Epidermal melanocyte (primary cell): ENCODE measurements around the gene SLC49A3.
"Not testable (repeated sequence)": the region's sequence is repeated elsewhere in the genome, so short reads cannot be mapped to it uniquely, and the experiment has no call there.

Experiments
- DNase-seq: peaks from one replicate; pipeline ENCODE4 v3.0.0; 2011; ENCODE audit warnings: low spot score; ENCODE audit not compliant: insufficient read length

The SLC49A3 gene

DNA sequence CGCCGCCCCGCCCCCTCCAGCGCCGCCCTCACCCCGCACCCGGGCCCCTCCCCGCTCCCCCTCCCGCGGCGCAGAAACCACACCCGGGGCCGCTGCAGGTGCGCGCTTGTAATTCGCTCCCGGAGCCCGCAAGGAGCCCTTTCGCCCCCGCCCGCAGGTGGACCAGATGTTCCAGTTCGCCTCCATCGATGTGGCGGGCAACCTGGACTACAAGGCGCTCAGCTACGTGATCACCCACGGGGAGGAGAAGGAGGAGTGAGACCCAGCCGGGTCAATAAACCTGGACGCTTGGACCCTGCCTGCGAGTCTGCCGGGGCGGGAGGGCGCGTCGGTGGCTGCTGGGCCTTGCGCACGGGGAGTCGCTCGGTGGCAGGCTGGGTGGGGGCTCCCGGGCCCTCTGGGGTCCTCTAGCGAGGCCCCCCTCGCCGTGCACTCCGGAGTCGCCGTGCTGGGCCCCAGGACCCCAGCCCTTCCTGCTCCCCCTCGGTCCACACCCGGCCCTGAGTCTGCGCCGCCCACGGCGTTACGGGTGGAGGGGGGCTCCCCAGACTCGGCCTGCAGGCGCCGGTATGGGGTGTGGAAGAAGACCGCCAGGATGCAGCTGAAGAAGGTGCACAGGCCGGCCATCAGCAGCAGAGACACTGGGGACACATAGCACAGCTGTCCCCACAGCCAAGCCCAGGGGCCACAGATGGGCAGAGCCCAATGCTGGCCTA is 7.1 kb downstream of the SLC49A3 start:
- no peak for DNase-seq

GRCh38 chr4:680928-681645 is 7.9 kb downstream of the SLC49A3 start:
- peak; percentile 87 for DNase-seq

- no peak for DNase-seq
Observed at GRCh38 chr4:680551-680927, 8.4 kb downstream of the SLC49A3 start.

DNA sequence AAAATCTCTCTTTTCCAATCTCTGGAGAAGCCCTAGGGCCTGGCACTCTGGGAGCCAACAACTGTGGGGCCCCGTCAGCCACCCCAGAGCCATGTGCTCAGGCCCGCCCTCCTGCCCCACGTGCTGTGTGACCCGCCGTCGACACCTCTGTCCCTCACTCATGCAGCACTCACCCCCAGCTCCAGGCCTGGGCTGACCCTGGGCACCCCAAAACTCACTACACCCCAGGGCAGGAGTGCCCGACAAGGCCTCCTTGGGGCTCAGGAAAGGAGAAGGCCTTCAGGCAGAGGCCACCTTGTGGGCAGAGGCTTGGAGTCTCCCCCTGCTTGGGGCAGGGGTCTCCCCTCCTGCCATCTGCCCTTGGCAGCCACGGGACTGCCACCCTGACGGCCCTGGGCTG is 8.9 kb downstream of the SLC49A3 start:
- no peak for DNase-seq

DNA sequence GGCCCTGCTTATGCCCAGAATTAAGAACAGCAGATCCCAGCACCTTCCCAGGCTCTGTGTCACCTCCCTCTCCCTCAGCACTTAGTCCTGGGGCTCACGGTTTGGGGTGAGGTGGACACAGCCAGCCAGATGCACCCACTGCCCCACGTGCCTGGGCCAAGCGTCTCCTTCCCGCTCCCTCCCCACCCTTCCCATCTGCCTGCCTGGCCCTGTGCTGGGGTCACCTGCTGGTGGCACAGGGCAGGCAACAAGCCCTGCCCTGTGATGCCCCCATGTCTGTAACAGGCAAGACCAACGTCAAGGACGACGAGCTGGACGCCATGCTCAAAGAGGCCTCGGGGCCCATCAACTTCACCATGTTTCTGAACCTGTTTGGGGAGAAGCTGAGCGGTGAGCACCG is 9.3 kb downstream of the SLC49A3 start:
- no peak for DNase-seq

GRCh38 chr4:679104-679481 is 9.9 kb downstream of the SLC49A3 start:
- DNase-seq = no peak

DNA sequence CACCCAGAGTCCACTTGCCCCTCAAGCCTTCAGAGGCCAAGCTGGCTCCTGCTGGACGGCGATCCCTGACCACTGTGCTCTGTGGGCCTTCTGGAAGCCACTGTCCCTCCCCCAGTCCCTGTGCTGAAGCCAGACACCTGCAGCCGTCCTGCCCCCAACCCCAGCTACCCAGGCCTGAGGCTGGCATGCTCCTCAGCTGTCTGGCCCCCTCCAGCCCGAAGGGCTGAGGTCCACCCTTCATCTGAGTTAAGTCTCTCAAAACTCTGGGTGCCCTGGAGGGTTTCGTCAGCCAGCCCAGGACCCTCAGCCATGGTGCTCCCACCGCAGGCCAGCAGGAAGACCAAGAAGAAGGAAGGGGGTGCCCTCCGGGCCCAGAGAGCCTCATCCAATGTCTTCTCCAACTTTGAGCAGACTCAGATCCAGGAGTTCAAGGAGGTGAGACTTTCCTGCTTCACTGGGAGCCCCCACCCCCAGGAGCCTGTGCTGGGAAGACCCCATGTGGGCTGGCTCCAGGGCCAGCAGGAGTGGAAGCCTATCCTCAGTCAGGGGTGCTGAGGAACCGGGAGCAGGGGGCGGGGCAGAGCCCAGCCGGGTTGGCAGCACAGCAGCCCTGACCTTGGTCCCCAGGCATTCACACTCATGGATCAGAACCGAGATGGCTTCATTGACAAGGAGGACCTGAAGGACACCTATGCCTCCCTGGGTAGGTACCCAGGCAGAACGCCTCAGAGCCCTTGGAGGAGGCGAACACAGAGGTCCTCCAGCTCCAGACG is 10.4 kb downstream of the SLC49A3 start:
- DNase-seq = no peak

- no peak for DNase-seq
Observed at GRCh38 chr4:677431-678293, 11.3 kb downstream of the SLC49A3 start.

GRCh38 chr4:676871-677235 is 12.1 kb downstream of the SLC49A3 start:
- DNase-seq = no peak

DNA sequence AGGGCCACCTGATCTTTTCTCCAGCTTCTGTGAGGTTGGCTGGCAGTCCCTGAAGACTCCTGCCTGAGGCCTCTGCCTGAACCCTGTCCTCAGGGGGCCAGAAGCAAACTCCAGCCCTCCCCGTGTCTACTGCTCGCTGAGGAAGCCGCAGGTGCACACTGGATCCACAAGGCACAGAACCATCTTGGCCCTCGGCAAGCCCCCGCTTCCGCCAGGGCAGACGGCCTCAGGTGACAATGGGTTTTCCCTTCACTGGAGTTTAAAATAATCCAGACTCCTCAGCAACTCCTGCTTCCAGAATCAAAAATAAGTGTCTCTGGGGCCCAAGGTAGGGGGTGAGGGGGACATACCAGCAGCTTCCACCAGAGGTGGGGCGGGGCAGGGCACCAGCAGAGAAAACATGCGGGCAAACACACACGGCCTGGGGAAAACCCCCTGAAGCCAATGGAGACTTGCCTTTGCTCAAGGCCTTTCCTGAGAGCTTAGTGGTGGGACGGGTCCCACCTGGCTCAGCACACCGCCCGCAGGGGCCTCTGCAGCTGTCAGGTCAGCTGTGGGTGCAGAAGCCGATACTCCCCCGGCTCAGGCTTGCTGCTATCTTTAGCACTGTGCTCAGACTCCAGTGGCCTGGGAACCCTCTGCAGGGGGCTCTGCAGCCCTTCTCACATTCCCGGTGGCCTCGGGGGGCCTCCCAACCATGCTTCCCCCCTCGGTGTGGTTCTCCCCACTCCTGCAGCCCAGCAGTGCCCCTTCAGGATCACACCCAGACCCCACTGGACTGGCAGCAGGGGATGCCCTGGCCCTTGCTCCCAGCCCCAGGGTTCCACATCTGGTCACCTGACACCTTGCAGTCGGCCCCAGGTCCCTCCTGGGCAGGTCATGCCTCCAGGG is 12.7 kb downstream of the SLC49A3 start:
- no peak for DNase-seq

- no peak for DNase-seq
Observed at GRCh38 chr4:675036-675882, 13.7 kb downstream of the SLC49A3 start.

DNA sequence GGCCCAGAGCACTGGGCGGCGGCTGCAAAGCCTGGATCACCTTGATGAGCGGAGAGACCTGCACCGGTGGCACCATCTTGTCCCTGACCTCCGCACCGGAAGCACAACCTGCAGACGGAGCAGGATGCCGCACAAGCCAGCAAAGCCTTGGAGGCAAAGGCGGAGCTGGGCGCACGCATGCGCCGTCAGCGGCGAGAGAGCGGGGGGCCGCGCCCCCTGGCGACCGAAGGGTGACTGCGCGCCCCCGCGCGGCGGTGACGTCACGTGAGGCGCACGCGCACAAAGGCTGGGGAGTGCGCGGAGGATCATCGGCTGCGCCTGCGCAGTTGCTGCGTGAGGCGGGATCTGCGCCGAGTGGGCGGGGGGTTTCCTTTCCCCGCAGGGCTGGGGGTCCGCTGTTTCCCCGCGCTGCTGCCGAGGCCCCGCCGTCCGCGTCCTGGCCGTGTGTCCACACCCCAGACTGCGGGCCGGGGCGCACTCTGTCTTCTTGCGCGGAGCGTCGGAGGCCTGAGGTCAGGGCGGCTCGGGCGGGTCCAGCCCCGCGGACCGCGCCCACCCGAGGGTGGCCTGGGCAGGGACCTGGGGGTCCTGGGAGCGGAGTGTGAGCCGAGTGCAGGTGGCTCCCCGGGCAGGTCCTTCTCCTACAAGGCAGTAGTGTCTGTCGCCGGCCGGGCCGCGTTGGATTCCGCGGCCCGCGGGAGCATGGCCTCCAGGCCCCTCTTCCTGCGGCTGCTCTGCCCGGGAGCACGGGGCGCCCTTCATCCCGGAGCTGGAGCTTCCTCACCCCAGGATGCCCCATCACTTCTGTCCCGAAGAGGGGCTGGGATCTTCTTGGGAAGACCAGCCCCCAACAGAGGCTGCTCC is 14.5 kb downstream of the SLC49A3 start, which contains the start of the genes ATP5ME and MYL5:
ATP5ME (minus strand) TSS at position 105 of the 864 bp plus-strand sequence; CDS start at position 76, 29 bp downstream.
MYL5 (plus strand) TSS at position 371 of the 864 bp plus-strand sequence. CDS start 3,485 bp downstream, outside the sequence.
- DNase-seq = peak; percentile 100

DNA sequence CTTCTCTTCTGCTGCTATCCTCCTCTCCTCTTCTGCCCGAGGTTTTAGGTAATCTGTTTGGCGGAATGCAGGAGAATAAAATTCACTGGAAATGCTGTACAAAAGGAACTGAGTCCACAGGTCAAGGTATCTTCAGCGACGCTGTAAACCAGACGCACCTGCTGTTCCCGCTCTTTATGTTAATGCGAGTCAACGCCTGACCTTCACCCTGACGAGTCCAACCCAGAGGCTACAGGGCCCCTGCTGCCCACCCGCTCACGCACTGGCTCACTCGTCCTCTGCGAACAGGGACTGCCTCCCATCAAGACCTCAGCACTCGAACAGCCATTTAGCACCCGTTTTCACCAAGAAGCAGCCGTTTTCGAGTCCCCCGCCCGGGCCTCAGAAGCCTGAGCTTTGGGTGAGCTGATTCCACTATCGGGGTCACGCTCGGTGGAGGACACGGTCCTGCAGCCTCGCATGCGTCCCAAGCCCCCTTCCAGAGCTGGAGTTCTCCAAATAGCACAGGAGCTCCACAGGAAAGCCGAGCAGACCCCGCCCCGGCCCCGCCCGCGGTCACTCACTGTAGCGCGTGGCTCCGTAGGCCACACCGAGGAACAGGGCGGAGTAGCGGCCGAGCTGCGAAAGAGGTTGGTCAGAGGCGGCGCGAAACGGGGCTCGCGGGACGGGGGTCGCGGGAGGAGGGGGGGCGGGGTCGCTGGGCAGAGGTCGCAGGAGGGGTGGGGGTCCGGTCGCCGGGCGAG is 15.4 kb downstream of the SLC49A3 start:
- peak; percentile 60 for DNase-seq

DNA sequence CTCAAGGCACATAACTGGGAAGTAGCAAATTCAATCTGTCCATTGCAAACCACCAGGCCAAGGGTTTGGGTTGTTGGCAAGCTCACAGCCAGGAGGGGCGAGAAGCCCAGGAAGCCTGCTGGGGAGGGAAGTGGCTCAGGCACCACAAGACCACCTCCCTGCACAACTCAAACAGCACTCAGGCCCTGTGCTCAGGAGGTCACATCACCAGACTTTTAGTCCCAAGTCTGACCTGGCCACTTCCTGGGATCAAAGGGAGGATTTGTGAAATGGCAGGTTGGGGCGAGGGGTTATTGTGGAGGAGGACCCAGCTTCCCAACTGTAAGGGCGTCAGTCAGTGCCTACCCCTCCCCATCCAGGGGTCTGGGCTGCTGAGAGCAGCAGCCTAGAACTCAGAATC is 17.2 kb downstream of the SLC49A3 start:
- no peak for DNase-seq

DNA sequence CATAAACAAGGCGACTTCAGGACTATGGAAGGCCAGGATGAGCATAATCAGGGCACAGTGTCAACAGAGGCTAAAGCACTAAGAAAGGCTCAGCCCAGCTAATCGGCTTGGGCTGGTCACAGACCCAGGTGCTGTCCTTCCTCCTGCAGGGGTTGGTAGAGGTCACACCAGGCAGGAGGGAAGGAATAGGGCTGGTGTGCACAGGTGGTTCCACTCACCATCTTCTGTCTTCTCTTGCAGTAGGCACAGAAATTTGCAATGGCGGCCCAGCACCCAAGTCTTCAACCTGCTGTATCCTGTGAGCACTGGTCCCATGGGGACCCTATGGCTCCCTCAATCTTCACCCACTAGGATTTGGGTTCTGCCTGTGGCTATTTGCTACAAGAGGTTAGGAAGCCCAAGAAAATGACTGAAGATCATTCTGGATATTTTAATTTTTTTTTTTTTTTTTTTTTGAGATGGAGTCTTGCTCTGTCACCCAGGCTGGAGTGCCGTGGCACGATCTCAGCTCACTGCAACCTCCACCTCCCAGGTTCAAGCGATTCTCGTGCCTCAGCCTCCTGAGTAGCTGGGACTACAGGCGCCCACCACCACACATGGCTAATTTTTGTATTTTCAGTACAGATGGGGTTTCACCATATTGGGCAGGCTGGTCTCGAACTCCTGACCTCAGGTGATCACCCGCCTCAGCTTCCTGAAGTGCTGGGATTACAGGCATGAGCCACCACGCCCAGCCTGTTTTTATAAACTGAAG is 19.0 kb downstream of the SLC49A3 start:
- DNase-seq = not testable (repeated sequence)

GRCh38 chr4:668219-668618 is 20.7 kb downstream of the SLC49A3 start:
- DNase-seq = not testable (repeated sequence)

- DNase-seq = no peak
Observed at GRCh38 chr4:667545-667925, 21.4 kb downstream of the SLC49A3 start.
